HepG2 (cell line): ENCODE measurements around the gene HSPE1. TPM values are rescaled to one million over a fixed set of nuclear protein-coding genes. Genes with fewer than 3 reads are reported as not detected.
A peak's percentile ranks its signal among the peaks of the same experiment; 100 is the strongest.

Source experiments
- AGO1 ChIP-seq: fragments of 200-400 bp; formaldehyde crosslinking; IDR thresholded peaks from 2 replicates; pipeline ENCODE4 v1.6.1; 2017; ENCODE audit warnings: mild to moderate bottlenecking, low read depth, low read length, moderate library complexity; ENCODE audit not compliant: poor library complexity, severe bottlenecking
- BCL3 ChIP-seq: sonication (generic); formaldehyde crosslinking; IDR thresholded peaks from 2 replicates; pipeline ENCODE4 v1.5.1; 2020; ENCODE audit warnings: mild to moderate bottlenecking, missing genetic modification reagents, moderate library complexity
- CENPBD1 ChIP-seq: sonication (generic); formaldehyde crosslinking; IDR thresholded peaks from 2 replicates; pipeline ENCODE4 v1.8.0; 2022; ENCODE audit warnings: missing genetic modification reagents, low read depth, mild to moderate bottlenecking, borderline replicate concordance
- EEA1 ChIP-seq: sonication (generic); formaldehyde crosslinking; IDR thresholded peaks from 2 replicates; pipeline ENCODE4 v1.5.1; 2020; ENCODE audit warnings: mild to moderate bottlenecking, missing genetic modification reagents, borderline replicate concordance
- GATAD2A ChIP-seq: IDR thresholded peaks from 2 replicates; pipeline ENCODE4 v1.6.1; 2016
- HDAC1 ChIP-seq: sonication (generic); formaldehyde crosslinking; IDR thresholded peaks from 2 replicates; pipeline ENCODE4 v1.5.1; 2020; ENCODE audit warnings: mild to moderate bottlenecking, missing genetic modification reagents
- MEF2D ChIP-seq: sonication (generic); formaldehyde crosslinking; IDR thresholded peaks from 2 replicates; pipeline ENCODE4 v1.5.1; 2020; ENCODE audit warnings: mild to moderate bottlenecking, missing genetic modification reagents
- NCOA5 ChIP-seq: sonication (generic); formaldehyde crosslinking; IDR thresholded peaks from 2 replicates; pipeline ENCODE4 v1.4.0; 2020; ENCODE audit warnings: missing genetic modification reagents
- RORA ChIP-seq: sonication (generic); formaldehyde crosslinking; IDR thresholded peaks from 2 replicates; pipeline ENCODE4 v1.5.0; 2020; ENCODE audit warnings: mild to moderate bottlenecking, missing genetic modification reagents, moderate library complexity
- SMARCE1 ChIP-seq: fragments of 450-650 bp; IDR thresholded peaks from 2 replicates; pipeline ENCODE4 v1.6.1; 2017; ENCODE audit warnings: borderline replicate concordance
- SMC3 ChIP-seq: IDR thresholded peaks from 2 replicates; pipeline ENCODE4 v1.6.1; 2011; ENCODE audit warnings: low read length, improper control_type of control experiment
- TAF1 ChIP-seq: sonication (generic); formaldehyde crosslinking; IDR thresholded peaks from 2 replicates; pipeline ENCODE4 v1.4.0; 2020; ENCODE audit warnings: missing genetic modification reagents
- TBL1XR1 ChIP-seq: fragments of 150-350 bp; IDR thresholded peaks from 2 replicates; pipeline ENCODE4 v1.6.1; 2014; ENCODE audit warnings: borderline replicate concordance, low read length; ENCODE audit not compliant: partially characterized antibody
- ZBTB20 ChIP-seq: sonication (generic); formaldehyde crosslinking; IDR thresholded peaks from 2 replicates; pipeline ENCODE4 v1.8.1; 2023; ENCODE audit warnings: missing genetic modification reagents, low read depth, mild to moderate bottlenecking, borderline replicate concordance
- ZNF138 ChIP-seq: sonication (generic); formaldehyde crosslinking; IDR thresholded peaks from 2 replicates; pipeline ENCODE4 v1.5.0; 2020; ENCODE audit warnings: mild to moderate bottlenecking, low read depth, missing genetic modification reagents
- ZNF513 ChIP-seq: sonication (generic); formaldehyde crosslinking; conservative IDR thresholded peaks from 2 replicates; pipeline ENCODE4 v1.5.0; 2020; ENCODE audit warnings: missing genetic modification reagents
- ZNF607 ChIP-seq: sonication (generic); formaldehyde crosslinking; IDR thresholded peaks from 2 replicates; pipeline ENCODE4 v1.5.1; 2020; ENCODE audit warnings: missing genetic modification reagents, mild to moderate bottlenecking, borderline replicate concordance
- polyA plus RNA-seq, 8 experiments: library from polyadenylated mRNA; depleted of rRNA in 3 of 8; stranded (reverse) in 7 of 8; unstranded in 1 of 8; fragments of >200 nt; fragmentation: Illumina TruSeq in 4 of 8; extraction: Trizol in 4 of 8; gene quantifications; 2 replicates each; pipeline versions ENCODE4 v1.2.1 to v1.2.3, GENCODE V29; 2011 to 2016; ENCODE audit warnings: low read depth in 4 of 8, missing spikeins in 1 of 8, mixed read lengths in 1 of 8; ENCODE audit not compliant: insufficient read depth in 1 of 8
- total RNA-seq, 5 experiments: library from RNA; depleted of rRNA; stranded (reverse); fragments of >200 nt; fragmentation: Illumina TruSeq; extraction: Trizol; gene quantifications; 2 replicates each; pipeline ENCODE4 v1.2.3, GENCODE V29; 2016; ENCODE audit warnings: low read depth in 1 of 5
- TF ChIP-seq, protein P1 (sequence below): sonication (generic); formaldehyde crosslinking; IDR thresholded peaks from 2 replicates; pipeline ENCODE4 v1.4.0; 2020; ENCODE audit warnings: low read depth, mild to moderate bottlenecking, missing genetic modification reagents

The HSPE1 gene
- total and polyA plus RNA-seq, 2 of the 13 experiments (the other 11 are each of a cell fraction or from before 2014, with no cell fraction given) = 244 to 823 TPM

- TF ChIP-seq ZNF513 (peak; percentile 80; the same call in 1 of the 2 replicates), SMC3 (no peak), BCL3 (CRISPR knock-in tag) (peak; percentile 97), HDAC1 (CRISPR knock-in tag) (peak; percentile 88), TAF1 (peak; percentile 99), TBL1XR1 (no peak), CENPBD1 (peak; percentile 80; the same call in 1 of the 2 replicates), ZBTB20 (CRISPR knock-in tag) (peak; percentile 60; the same call in 1 of the 2 replicates), ZNF607 (CRISPR knock-in tag) (peak; percentile 94; the same call in 1 of the 2 replicates), EEA1 (peak; percentile 100), NCOA5 (no peak), MEF2D (CRISPR knock-in tag) (peak; percentile 94), GATAD2A (CRISPR knock-in tag) (peak; percentile 87), RORA (CRISPR knock-in tag) (peak; percentile 87; the same call in 1 of the 2 replicates), ZNF138 (CRISPR knock-in tag) (no peak; the same call in none of the 2 replicates), AGO1 (peak; percentile 85), SMARCE1 (no peak)
- TF ChIP-seq, protein P1, sequence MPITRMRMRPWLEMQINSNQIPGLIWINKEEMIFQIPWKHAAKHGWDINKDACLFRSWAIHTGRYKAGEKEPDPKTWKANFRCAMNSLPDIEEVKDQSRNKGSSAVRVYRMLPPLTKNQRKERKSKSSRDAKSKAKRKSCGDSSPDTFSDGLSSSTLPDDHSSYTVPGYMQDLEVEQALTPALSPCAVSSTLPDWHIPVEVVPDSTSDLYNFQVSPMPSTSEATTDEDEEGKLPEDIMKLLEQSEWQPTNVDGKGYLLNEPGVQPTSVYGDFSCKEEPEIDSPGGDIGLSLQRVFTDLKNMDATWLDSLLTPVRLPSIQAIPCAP = 0 out of 2 replicates have a peak, but pooled peaks have one; percentile 35
These were observed at the start of gene HSPE1, which contains the start of gene HSPD1 (continued) for GRCh38 chr2:197499594-197500502.
